ENCODE measurements around the gene ZFHX3. TPM values are rescaled to one million over a fixed set of nuclear protein-coding genes. Genes with fewer than 3 reads are reported as not detected.

The ZFHX3 gene
- total and polyA plus RNA-seq, 8 donors = 2.5 to 17.6 (median 9.9) TPM

DNA sequence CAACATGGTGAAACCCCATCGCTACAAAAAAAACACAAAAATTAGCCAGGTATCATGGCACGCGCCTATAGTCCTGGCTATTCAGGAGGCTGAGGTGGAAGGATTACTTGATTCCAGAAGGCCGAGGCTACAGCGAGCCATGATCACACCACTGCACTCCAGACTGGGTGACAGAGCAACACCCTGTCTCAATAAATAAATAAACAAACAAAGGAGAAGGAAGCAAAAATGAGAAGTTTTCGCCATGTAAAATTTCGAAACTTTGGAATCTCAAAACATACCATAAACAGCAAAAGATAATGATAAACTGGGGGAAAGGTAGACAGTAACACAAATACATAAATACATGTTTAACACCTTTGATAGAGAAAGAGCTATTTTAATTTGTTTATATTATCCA, 130.9 kb downstream of the ZFHX3 start:
- no peak for FAIRE-seq

GRCh38 chr16:72915331-72915730, 132.6 kb downstream of the ZFHX3 start:
- no peak overlapping the region for H3K4me3 ChIP-seq
- ATAC-seq = no peak
- H3K4me1 ChIP-seq = peaks cover 6 to 9% (median 9%) of the 10 kb centered on the region in 3 donors
- H3K9me3 ChIP-seq = no peaks in the 10 kb centered on the region
- no peaks in the 10 kb centered on the region for H3K27me3 ChIP-seq
- no peak for FAIRE-seq
- DNase-seq = no peak
- TF ChIP-seq, protein P1, sequence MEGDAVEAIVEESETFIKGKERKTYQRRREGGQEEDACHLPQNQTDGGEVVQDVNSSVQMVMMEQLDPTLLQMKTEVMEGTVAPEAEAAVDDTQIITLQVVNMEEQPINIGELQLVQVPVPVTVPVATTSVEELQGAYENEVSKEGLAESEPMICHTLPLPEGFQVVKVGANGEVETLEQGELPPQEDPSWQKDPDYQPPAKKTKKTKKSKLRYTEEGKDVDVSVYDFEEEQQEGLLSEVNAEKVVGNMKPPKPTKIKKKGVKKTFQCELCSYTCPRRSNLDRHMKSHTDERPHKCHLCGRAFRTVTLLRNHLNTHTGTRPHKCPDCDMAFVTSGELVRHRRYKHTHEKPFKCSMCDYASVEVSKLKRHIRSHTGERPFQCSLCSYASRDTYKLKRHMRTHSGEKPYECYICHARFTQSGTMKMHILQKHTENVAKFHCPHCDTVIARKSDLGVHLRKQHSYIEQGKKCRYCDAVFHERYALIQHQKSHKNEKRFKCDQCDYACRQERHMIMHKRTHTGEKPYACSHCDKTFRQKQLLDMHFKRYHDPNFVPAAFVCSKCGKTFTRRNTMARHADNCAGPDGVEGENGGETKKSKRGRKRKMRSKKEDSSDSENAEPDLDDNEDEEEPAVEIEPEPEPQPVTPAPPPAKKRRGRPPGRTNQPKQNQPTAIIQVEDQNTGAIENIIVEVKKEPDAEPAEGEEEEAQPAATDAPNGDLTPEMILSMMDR (IDR thresholded peaks at IDR 0.05) = no peak
- no peak overlapping the region for H3K27ac ChIP-seq
- 95 to 96% methylated on average over 10 of the region's 10 CpGs for WGBS, 2 donors
- intact Hi-C loops (cut with DNase I) = no loop called here
- no peaks in the 10 kb centered on the region for H3K36me3 ChIP-seq

More for the DNA sequence above, 130.9 kb downstream of the ZFHX3 start:
- DNase-seq (no peak), ATAC-seq (no peak)
- Histone ChIP-seq H3K36me3 (no peaks in the 10 kb centered on the region), H3K4me1 (peaks cover 7 to 9% (median 9%) of the 10 kb centered on the region in 3 donors), H3K27ac (no peak overlapping the region), H3K4me3 (no peak overlapping the region), H3K27me3 (no peaks in the 10 kb centered on the region), H3K9me3 (no peaks in the 10 kb centered on the region)
- 96 to 97% methylated on average over 7 of the region's 7 CpGs for WGBS, 2 donors
- intact Hi-C loops (cut with DNase I) = no loop called here
- TF ChIP-seq, protein P1 (IDR thresholded peaks at IDR 0.05) = no peak

- Histone ChIP-seq H3K27ac (no peak overlapping the region), H3K9me3 (no peaks in the 10 kb centered on the region), H3K4me3 (no peak overlapping the region), H3K4me1 (peaks cover 6 to 9% (median 9%) of the 10 kb centered on the region in 3 donors), H3K36me3 (no peaks in the 10 kb centered on the region), H3K27me3 (no peaks in the 10 kb centered on the region)
- TF ChIP-seq, protein P1 (IDR thresholded peaks at IDR 0.05) = no peak
- peak in 1 of 4 donors; percentile 18 for ATAC-seq
- DNase-seq = no peak
- WGBS, 2 donors = 17 to 31% methylated on average over 3 of the region's 3 CpGs
- intact Hi-C loops (cut with DNase I) = no loop called here
- no peak for FAIRE-seq
Measured at GRCh38 chr16:72913551-72913950, 134.4 kb downstream of the ZFHX3 start.

DNA sequence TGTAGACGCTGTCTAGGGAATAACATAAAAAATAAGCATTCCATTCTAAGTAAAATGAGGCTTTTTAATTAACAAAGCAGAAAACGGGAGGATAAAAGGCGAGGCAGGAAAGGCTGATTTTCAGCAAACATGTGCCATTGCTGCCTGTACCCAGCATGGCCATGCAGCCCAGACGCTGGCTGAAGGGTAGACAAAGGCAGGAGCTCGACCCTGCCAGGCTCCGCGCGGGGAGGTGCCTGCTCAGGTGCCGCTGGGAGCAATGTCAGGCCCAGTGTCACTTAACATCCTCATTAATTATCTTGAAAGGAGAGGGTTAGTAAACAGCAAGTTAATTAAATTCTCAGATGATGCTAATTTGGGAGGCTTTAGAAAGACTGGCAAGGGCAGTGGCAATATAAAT, 136.0 kb downstream of the ZFHX3 start:
- Histone ChIP-seq H3K27me3 (no peaks in the 10 kb centered on the region), H3K9me3 (no peaks in the 10 kb centered on the region), H3K4me1 (peaks cover 6 to 9% (median 9%) of the 10 kb centered on the region in 3 donors), H3K36me3 (no peaks in the 10 kb centered on the region), H3K4me3 (no peak overlapping the region), H3K27ac (no peak overlapping the region)
- ATAC-seq = no peak
- no peak for DNase-seq
- intact Hi-C loops (cut with DNase I) = no loop called here
- TF ChIP-seq, protein P1 (IDR thresholded peaks at IDR 0.05) = no peak
- 85 to 88% methylated on average over 9 of the region's 9 CpGs for WGBS, 2 donors
- FAIRE-seq = no peak

GRCh38 chr16:72910875-72911274, 137.1 kb downstream of the ZFHX3 start:
- no peak for FAIRE-seq
- no peak for ATAC-seq
- intact Hi-C loops (cut with DNase I) = no loop called here

More at GRCh38 chr16:72910875-72911274, 137.1 kb downstream of the ZFHX3 start:
- Histone ChIP-seq H3K4me1 (peaks cover 6 to 9% (median 9%) of the 10 kb centered on the region in 3 donors), H3K36me3 (no peaks in the 10 kb centered on the region), H3K27me3 (no peaks in the 10 kb centered on the region), H3K4me3 (no peak overlapping the region), H3K27ac (no peak overlapping the region), H3K9me3 (no peaks in the 10 kb centered on the region)
- DNase-seq = no peak
- 86 to 91% methylated on average over 5 of the region's 5 CpGs for WGBS, 2 donors
- TF ChIP-seq, protein P1 (IDR thresholded peaks at IDR 0.05) = no peak
